Neuronal stem cell (in vitro differentiated cells): ENCODE results near the gene MAGED1.

ENCODE experiments used
- DNase-seq: peaks from one replicate; pipeline ENCODE4 v3.0.0-alpha.2; 2013; ENCODE audit warnings: low spot score
- H2AFZ ChIP-seq: one replicate; pipeline ENCODE4 v1.6.1; 2013; ENCODE audit warnings: mild to moderate bottlenecking, low read length, inconsistent platforms
- H2AK5ac ChIP-seq: 2 replicates; pipeline ENCODE4 v1.6.1; 2013; ENCODE audit warnings: low read depth, mild to moderate bottlenecking, inconsistent platforms, low read length, moderate library complexity, mixed read lengths
- H2BK120ac ChIP-seq: 2 replicates; pipeline ENCODE4 v1.6.1; 2013; ENCODE audit warnings: low read depth, mild to moderate bottlenecking, inconsistent platforms, low read length, moderate library complexity, mixed read lengths
- H2BK12ac ChIP-seq: one replicate; pipeline ENCODE4 v1.6.1; 2013; ENCODE audit warnings: low read length, inconsistent platforms
- H2BK15ac ChIP-seq: 2 replicates; pipeline ENCODE4 v1.6.1; 2013; ENCODE audit warnings: mild to moderate bottlenecking, low read length, inconsistent platforms, mixed read lengths
- H2BK5ac ChIP-seq: one replicate; pipeline ENCODE4 v1.6.1; 2013; ENCODE audit warnings: inconsistent platforms, mild to moderate bottlenecking, low read length, moderate library complexity
- H3K14ac ChIP-seq: one replicate; pipeline ENCODE4 v1.6.1; 2013; ENCODE audit warnings: low read length, inconsistent platforms
- H3K18ac ChIP-seq: 2 replicates; pipeline ENCODE4 v1.6.1; 2013; ENCODE audit warnings: low read length, inconsistent platforms
- H3K23ac ChIP-seq: 2 replicates; pipeline ENCODE4 v1.6.1; 2013; ENCODE audit warnings: low read depth, mild to moderate bottlenecking, mixed read lengths, low read length, inconsistent platforms; ENCODE audit not compliant: poor library complexity
- H3K27ac ChIP-seq: replicated peaks from 3 replicates; pipeline ENCODE4 v1.5.1; 2013; ENCODE audit warnings: low read length, inconsistent platforms
- H3K27me3 ChIP-seq, 3 experiments: 2 replicates each; pipeline ENCODE4 v1.6.1; 2013; ENCODE audit warnings: low read length in 3 of 3, mild to moderate bottlenecking in 2 of 3, inconsistent platforms in 1 of 3, low read depth in 1 of 3, mixed read lengths in 1 of 3, moderate library complexity in 1 of 3; ENCODE audit not compliant: control insufficient read depth in 3 of 3, insufficient read depth in 3 of 3
- H3K36me3 ChIP-seq, 2 donors: replicated peaks in 1 of 2; 2 replicates each; pipeline ENCODE4 v1.6.1; 2013; ENCODE audit warnings: low read length in 2 of 2; ENCODE audit not compliant: control insufficient read depth in 2 of 2, insufficient read depth in 2 of 2
- H3K4ac ChIP-seq: 2 replicates; pipeline ENCODE4 v1.6.1; 2013; ENCODE audit warnings: inconsistent platforms, mild to moderate bottlenecking, low read length, moderate library complexity
- H3K4me1 ChIP-seq, 2 donors: 1 replicate in 1 of 2; 2 replicates in 1 of 2; pipeline ENCODE4 v1.6.1; 2013; ENCODE audit warnings: low read length in 2 of 2, low read depth in 1 of 2; ENCODE audit not compliant: control insufficient read depth in 2 of 2, insufficient read depth in 1 of 2
- H3K4me2 ChIP-seq: one replicate; pipeline ENCODE4 v1.6.1; 2013; ENCODE audit warnings: mild to moderate bottlenecking, low read length, inconsistent platforms; ENCODE audit not compliant: insufficient read depth, poor library complexity, severe bottlenecking
- H3K4me3 ChIP-seq, 2 donors: 2 replicates each; pipeline ENCODE4 v1.5.1; 2013; ENCODE audit warnings: low read length in 2 of 2, mild to moderate bottlenecking in 2 of 2, inconsistent platforms in 1 of 2, moderate library complexity in 1 of 2
- H3K79me1 ChIP-seq: one replicate; pipeline ENCODE4 v1.6.1; 2013; ENCODE audit warnings: low read depth, mild to moderate bottlenecking, inconsistent platforms, low read length, moderate library complexity
- H3K9ac ChIP-seq: one replicate; pipeline ENCODE4 v1.6.1; 2013; ENCODE audit warnings: mild to moderate bottlenecking, low read depth, low read length, inconsistent platforms; ENCODE audit not compliant: poor library complexity
- H3K9me3 ChIP-seq, 2 donors: replicated peaks in 1 of 2; 2 replicates each; pipeline versions ENCODE3 to v1.6.1; 2013; ENCODE audit warnings: low read length in 2 of 2, mild to moderate bottlenecking in 2 of 2, inconsistent platforms in 1 of 2, low read depth in 1 of 2, mixed read lengths in 1 of 2, moderate library complexity in 1 of 2; ENCODE audit not compliant: control insufficient read depth in 2 of 2, insufficient read depth in 1 of 2
- H4K8ac ChIP-seq: one replicate; pipeline ENCODE4 v1.6.1; 2013; ENCODE audit warnings: low read depth, mild to moderate bottlenecking, inconsistent platforms, low read length, moderate library complexity
- H4K91ac ChIP-seq: one replicate; pipeline ENCODE4 v1.6.1; 2013; ENCODE audit warnings: low read length, low read depth, mild to moderate bottlenecking, inconsistent platforms; ENCODE audit not compliant: poor library complexity
- WGBS, 2 donors: extraction: QIAGEN DNeasy Blood & Tissue Kit; methylation state at CpG; one replicate each; pipeline ENCODE4 v1.1.7; 2013; ENCODE audit warnings: missing lambda C conversion rate in 2 of 2, mixed read lengths in 1 of 2; ENCODE audit not compliant: insufficient read length in 2 of 2, insufficient replicate concordance in 1 of 2; ENCODE audit errors: extremely low coverage in 2 of 2; 5-methylcytosine and 5-hydroxymethylcytosine counted together

Gene MAGED1

DNA sequence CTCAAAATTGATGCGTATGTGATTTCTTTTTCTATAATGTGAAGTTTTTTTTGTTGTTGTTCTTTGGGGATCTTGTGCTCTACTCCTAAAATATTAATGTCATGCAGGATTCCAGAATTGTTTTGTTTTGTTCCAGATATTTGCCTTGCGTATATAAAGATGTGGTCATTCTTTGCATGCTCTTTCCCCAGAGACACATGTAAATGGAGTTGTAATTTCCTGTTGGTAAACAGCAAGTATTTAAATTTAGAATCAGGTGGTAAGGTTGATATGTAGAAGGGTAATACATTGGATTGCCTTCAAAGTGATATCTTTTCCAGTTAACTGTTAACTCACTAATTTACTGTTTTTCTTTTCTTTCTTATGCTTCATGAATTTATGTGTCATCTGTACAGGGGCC lies 23.1 kb upstream of the MAGED1 start:
- H4K8ac ChIP-seq = no peak overlapping the region
- H2BK15ac ChIP-seq = no peak overlapping the region
- H2AK5ac ChIP-seq = no peak overlapping the region
- no peak overlapping the region for H3K9ac ChIP-seq
- no peaks in the 10 kb centered on the region for H3K27me3 ChIP-seq
- peaks cover 3% of the 10 kb centered on the region for H3K79me1 ChIP-seq
- H3K4me1 ChIP-seq = no peaks in the 10 kb centered on the region
- peaks cover 0 to 2% of the 10 kb centered on the region in 2 donors for H3K9me3 ChIP-seq
- no peaks in the 10 kb centered on the region for H3K36me3 ChIP-seq
- no peak for DNase-seq
- no peak overlapping the region for H3K4me2 ChIP-seq
- no peak overlapping the region for H3K23ac ChIP-seq
- H3K4ac ChIP-seq = no peak overlapping the region
- no peak overlapping the region for H2BK120ac ChIP-seq
- H3K4me3 ChIP-seq = no peak overlapping the region
- H2BK12ac ChIP-seq = no peak overlapping the region
- no peak overlapping the region for H2AFZ ChIP-seq
- no peak overlapping the region for H3K14ac ChIP-seq
- H3K27ac ChIP-seq = no peak overlapping the region
- H2BK5ac ChIP-seq = no peak overlapping the region
- H3K18ac ChIP-seq = no peak overlapping the region
- WGBS, 2 donors = no CpG with 5 or more reads among the region's 2 CpGs
- no peak overlapping the region for H4K91ac ChIP-seq

DNA sequence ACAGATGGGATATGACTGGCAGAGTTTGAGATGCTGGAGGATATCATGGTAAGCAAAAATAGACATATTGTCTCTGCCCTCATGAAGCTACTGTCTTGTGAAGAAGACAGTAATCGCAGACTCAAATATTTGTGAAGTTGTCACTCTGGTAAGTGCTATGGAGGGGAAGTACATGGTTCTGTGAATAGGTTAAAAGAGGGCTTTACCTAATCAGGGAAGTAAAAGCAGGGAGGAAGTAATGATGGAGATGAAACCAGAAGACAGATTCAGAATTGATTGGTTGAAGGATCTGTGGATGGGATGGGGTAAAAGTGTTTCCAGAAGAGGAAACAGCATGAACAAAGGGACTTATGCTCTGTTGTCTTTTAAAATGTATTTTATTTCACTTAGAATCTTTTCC lies 19.3 kb upstream of the MAGED1 start:
- Histone ChIP-seq H3K4me1 (peaks cover 0 to 1% of the 10 kb centered on the region in 2 donors), H3K79me1 (no peaks in the 10 kb centered on the region), H3K4me3 (no peak overlapping the region), H3K27me3 (no peaks in the 10 kb centered on the region), H3K23ac (no peak overlapping the region), H3K36me3 (no peaks in the 10 kb centered on the region), H4K91ac (no peak overlapping the region), H3K27ac (no peak overlapping the region), H3K4ac (no peak overlapping the region), H2BK15ac (no peak overlapping the region), H3K9ac (no peak overlapping the region), H3K4me2 (no peak overlapping the region), H2BK120ac (no peak overlapping the region), H3K18ac (no peak overlapping the region), H2AFZ (no peak overlapping the region), H3K14ac (no peak overlapping the region), H3K9me3 (no peaks in the 10 kb centered on the region), H2AK5ac (no peak overlapping the region), H2BK5ac (no peak overlapping the region), H2BK12ac (no peak overlapping the region), H4K8ac (no peak overlapping the region)
- WGBS, 2 donors = no CpG with 5 or more reads among the region's 1 CpG
- no peak for DNase-seq

DNA sequence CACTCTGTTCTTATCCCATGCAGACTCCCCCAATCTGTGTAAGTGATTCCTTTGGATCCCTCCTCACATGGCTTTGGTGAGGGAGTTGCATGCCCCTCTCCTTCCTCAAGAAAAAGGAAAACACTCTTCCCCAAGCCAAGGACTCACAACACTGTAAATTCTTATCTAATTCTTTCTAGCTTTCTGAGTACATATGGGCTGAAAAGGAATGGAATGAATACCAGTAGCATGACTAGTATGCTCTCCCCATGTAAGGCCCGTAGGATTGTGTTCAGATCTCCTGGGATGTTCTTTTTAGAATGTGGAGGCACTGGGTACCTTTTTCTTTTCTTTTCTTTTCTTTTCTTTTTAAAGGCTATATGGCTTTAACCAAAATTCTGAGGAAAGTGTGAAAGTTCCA lies 17.0 kb upstream of the MAGED1 start:
- Histone ChIP-seq H3K79me1 (no peaks in the 10 kb centered on the region), H3K4me3 (no peak overlapping the region), H2BK12ac (no peak overlapping the region), H3K27ac (no peak overlapping the region), H2AK5ac (no peak overlapping the region), H4K8ac (no peak overlapping the region), H3K4me1 (peaks cover 0 to 1% of the 10 kb centered on the region in 2 donors), H3K4ac (no peak overlapping the region), H2BK5ac (no peak overlapping the region), H3K23ac (no peak overlapping the region), H3K14ac (no peak overlapping the region), H2AFZ (no peak overlapping the region), H3K9me3 (no peaks in the 10 kb centered on the region), H4K91ac (no peak overlapping the region), H3K4me2 (no peak overlapping the region), H3K36me3 (no peaks in the 10 kb centered on the region), H3K27me3 (no peaks in the 10 kb centered on the region), H3K18ac (no peak overlapping the region), H2BK120ac (no peak overlapping the region), H2BK15ac (no peak overlapping the region), H3K9ac (no peak overlapping the region)
- WGBS, 2 donors = no CpG with 5 or more reads among the region's 1 CpG
- DNase-seq = no peak

DNA sequence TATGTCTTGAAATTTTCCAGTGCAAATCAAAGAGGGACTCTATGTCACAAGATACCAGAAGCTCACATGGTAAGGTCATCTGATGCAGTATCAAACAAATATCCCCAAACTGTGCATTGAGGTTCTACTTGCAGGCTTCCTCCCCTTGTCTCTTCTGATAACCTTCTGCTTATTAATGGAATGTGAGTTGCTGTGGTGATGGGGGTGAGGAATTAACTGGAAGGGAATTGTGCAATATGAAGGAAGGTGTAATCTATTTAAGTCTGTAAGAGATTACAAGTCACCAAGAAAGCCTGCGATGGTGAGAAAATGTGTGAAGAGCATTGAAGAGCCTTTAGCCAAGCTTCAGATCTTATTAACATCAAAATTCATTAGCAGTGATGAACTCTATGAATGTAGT lies 15.4 kb upstream of the MAGED1 start:
- Histone ChIP-seq H3K36me3 (peaks cover 0 to 3% of the 10 kb centered on the region in 2 donors), H3K4me1 (peaks cover 0 to 1% of the 10 kb centered on the region in 2 donors), H3K27me3 (no peaks in the 10 kb centered on the region), H2BK12ac (no peak overlapping the region), H3K27ac (no peak overlapping the region), H2BK5ac (no peak overlapping the region), H3K14ac (no peak overlapping the region), H3K4ac (no peak overlapping the region), H3K23ac (no peak overlapping the region), H3K9ac (no peak overlapping the region), H2AK5ac (no peak overlapping the region), H3K79me1 (no peaks in the 10 kb centered on the region), H3K18ac (no peak overlapping the region), H3K4me3 (no peak overlapping the region), H2BK120ac (no peak overlapping the region), H4K8ac (no peak overlapping the region), H4K91ac (no peak overlapping the region), H2AFZ (no peak overlapping the region), H3K9me3 (no peaks in the 10 kb centered on the region), H3K4me2 (no peak overlapping the region), H2BK15ac (no peak overlapping the region)
- no CpG with 5 or more reads among the region's 1 CpG for WGBS, 2 donors
- DNase-seq = no peak
